K562 (cell line): ENCODE measurements around the gene DHCR7.
A peak's percentile ranks its signal among the peaks of the same experiment; 100 is the strongest.

Source experiments
- CTCF ChIP-seq, 3 experiments: IDR thresholded peaks in 2 of 3; conservative IDR thresholded peaks in 1 of 3; 2 replicates each; pipeline ENCODE4 v1.5.1; 2011 to 2012; ENCODE audit warnings: low read length in 3 of 3, mild to moderate bottlenecking in 3 of 3, control low read depth in 2 of 3, improper control_type of control experiment in 1 of 3, inconsistent platforms in 1 of 3, low read depth in 1 of 3, mixed read lengths in 1 of 3, moderate library complexity in 1 of 3; ENCODE audit not compliant: insufficient read depth in 2 of 3
- CUX1 ChIP-seq: fragments of 200-800 bp; sonication (Bioruptor generic); IDR thresholded peaks from 2 replicates; pipeline ENCODE4 v1.6.1; 2016; ENCODE audit warnings: missing genetic modification characterization, missing compliant biosample characterization
- HES1 ChIP-seq: fragments of 450-650 bp; IDR thresholded peaks from 2 replicates; pipeline ENCODE4 v1.6.1; 2016; ENCODE audit warnings: low read depth, mild to moderate bottlenecking, moderate library complexity
- MAFF ChIP-seq: IDR thresholded peaks from 2 replicates; pipeline ENCODE4 v1.6.1; 2012; ENCODE audit warnings: low read length, improper control_type of control experiment
- POLR2A ChIP-seq: fragments of 450-650 bp; conservative IDR thresholded peaks from 2 replicates; pipeline ENCODE4 v1.6.1; 2016
- POLR2AphosphoS5 ChIP-seq: IDR thresholded peaks from 2 replicates; pipeline ENCODE4 v1.6.1; 2011; ENCODE audit warnings: mild to moderate bottlenecking, low read depth, low read length, moderate library complexity; ENCODE audit not compliant: control insufficient read depth, insufficient read depth
- RAD21 ChIP-seq, 2 experiments: fragments of 250-450 bp in 1 of 2; fragments of 450-650 bp in 1 of 2; sonication (Bioruptor Pico) in 1 of 2; formaldehyde crosslinking in 1 of 2; IDR thresholded peaks in 1 of 2; conservative IDR thresholded peaks in 1 of 2; 2 replicates each; pipeline versions ENCODE4 v1.4.0 to v1.8.0; 2020 to 2022; ENCODE audit warnings: mild to moderate bottlenecking in 2 of 2, moderate library complexity in 1 of 2
- SRF ChIP-seq, 2 experiments: fragments of 250-450, 450-650 bp in 1 of 2; sonication (Bioruptor Pico) in 1 of 2; sonication (generic) in 1 of 2; formaldehyde crosslinking; IDR thresholded peaks; 2 replicates each; pipeline versions ENCODE4 v1.5.0 to v1.5.1; 2020 to 2022; ENCODE audit warnings: mild to moderate bottlenecking in 1 of 2, missing genetic modification reagents in 1 of 2
- XRCC5 ChIP-seq: fragments of 200-400 bp; formaldehyde crosslinking; IDR thresholded peaks from 2 replicates; pipeline ENCODE4 v1.6.1; 2017; ENCODE audit warnings: low read depth, mild to moderate bottlenecking, low read length
- ZNF274 ChIP-seq: IDR thresholded peaks from 2 replicates; pipeline ENCODE4 v1.6.1; 2011; ENCODE audit warnings: low read depth, mild to moderate bottlenecking, low read length, moderate library complexity, borderline replicate concordance
- ZNF589 ChIP-seq: fragments of 200-800 bp; sonication (Bioruptor generic); IDR thresholded peaks from 2 replicates; pipeline ENCODE4 v1.6.1; 2016; ENCODE audit warnings: low read depth, missing genetic modification characterization, missing compliant biosample characterization

DNA sequence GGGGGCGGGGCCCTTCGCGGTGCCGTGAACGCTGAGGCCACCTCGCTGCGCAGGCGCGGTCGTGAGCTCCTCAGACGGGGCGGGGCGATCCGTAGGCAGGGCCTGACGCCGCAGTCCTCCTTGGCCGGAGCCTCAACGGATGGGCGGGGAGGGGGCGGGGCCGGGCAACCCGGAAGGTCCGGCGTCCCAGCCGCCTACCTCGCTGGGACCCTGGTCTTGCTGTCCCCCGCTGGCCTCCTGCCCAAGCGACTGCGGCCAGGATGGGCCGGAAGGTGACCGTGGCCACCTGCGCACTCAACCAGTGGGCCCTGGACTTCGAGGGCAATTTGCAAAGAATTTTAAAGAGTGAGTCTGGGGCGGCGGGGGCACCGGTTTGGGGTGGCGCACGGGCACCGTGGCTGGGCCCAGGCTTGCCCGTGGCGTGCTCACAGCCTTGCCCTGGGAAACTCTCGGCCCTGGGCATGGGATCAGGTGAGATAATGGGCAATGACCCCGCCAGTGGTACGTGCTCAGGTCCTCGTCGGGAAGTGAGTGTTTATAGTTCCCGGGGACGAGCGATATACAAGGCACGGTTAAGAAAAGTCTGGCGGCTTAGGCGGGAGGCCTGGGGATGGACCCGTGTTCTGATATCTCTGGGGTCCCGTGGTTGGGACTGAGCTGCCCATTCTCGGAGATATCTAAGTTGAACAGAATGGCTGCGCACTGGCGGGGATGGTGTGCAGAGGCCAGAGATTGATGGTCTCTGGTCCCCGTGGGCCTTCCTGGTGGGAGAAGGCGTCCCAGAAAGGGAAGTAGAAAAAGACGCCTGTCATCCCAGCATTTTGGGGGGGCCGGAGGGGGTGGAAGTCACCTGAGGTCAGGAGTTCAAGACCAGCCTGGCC is 5.1 kb upstream of the DHCR7 start, which contains the start of gene NADSYN1:
- TF ChIP-seq SRF (CRISPR knock-in tag; IDR thresholded peaks at IDR 0.05) (no peak), ZNF274 (no peak), CUX1 (CRISPR knock-in tag) (no peak), CTCF (IDR thresholded peaks at IDR 0.05 in 2 of 3, conservative IDR thresholded peaks at IDR 0.05 in 1 of 3; ENCODE audit: insufficient read depth in 2 of 3, low read depth in 1 of 3, low read length in 3 of 3) (no peak), POLR2A (peak; percentile 78), MAFF (no peak), HES1 (no peak), RAD21 (CRISPR knock-in tag; conservative IDR thresholded peaks at IDR 0.05 in 1 of 2, IDR thresholded peaks at IDR 0.05 in 1 of 2) (no peak), XRCC5 (no peak), POLR2AphosphoS5 (peak; percentile 59), ZNF589 (no peak)
